HUDEP-2 (cell line): ENCODE measurements around the gene PREX1.
"Not testable (repeated sequence)": the region's sequence is repeated elsewhere in the genome, so short reads cannot be mapped to it uniquely, and the experiment has no call there.

ENCODE experiments used
- DNase-seq, 76 experiments: peaks; one replicate each; lab custom pipeline; 2025; ENCODE audit not compliant: unreplicated experiment in 76 of 76; lab: John Stamatoyannopoulos, UW

The PREX1 gene

DNA sequence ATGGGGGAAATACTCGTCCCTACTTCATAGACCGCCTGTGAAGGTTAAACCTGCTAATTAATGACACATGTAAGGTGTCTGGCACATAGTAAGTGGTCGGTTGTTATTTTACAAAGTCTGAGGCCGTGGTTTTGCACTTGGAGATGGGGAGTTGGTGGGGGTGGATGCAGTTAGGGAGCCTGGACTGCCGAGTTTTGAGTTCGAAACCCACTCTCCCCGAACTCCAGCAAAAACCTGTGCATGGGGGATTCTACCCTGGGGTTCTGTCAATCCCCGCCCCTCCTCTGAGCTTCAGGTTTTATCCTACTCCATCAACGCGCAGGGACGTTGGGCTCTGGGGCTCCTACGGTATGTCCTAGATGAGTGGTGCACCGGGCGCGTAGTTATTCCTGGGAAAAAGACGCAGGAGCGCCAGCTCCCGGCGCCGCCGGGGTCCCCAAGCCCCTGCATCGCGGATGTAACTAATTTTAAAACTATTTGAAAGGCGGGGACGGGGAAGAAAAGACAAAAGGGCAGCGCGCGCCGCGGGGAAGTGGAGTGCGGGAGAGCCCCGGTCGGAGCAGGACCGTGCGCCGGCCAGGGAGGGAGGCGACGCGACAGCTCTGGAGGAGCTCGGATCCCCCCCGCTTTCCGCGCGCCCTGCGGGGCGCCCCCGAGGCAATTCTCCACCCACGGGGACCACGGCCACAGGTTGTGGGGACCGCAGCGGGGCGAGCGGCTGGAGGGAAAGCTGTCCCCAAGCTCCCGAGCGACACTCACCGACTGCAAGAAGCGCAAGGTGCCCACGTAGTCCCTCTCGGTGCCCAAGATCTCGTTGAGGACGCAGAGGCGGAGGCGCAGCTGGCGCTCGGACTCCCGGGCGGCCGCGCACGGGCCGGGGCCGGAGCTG is 672 bp downstream of the PREX1 start:
- peak in 18 of 76 experiments; percentile 11 to 52 (median 26) for DNase-seq

- DNase-seq: not testable (repeated sequence)
Observed at GRCh38 chr20:48826480-48826879, 1.3 kb downstream of the PREX1 start.

DNA sequence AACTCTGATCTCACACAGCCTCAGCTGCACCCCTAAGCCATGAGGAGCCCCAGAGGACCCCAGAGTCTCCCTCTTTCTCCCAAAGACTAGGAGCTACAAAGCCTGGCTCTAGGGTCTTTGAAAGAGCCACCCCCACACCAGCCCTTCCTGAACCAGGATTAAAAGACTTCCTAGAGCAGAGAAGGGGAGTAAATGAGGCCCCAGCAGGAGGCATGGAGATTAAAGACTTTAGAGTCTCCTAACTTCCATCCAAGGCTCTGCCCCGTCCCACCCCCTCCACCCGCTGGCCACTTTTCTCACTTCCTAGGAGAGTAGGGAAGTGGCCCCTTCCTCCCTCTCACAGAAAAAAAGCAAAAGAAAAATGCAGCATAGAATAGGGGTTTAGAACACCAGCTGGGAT is 1.7 kb downstream of the PREX1 start:
- DNase-seq: no peak

DNA sequence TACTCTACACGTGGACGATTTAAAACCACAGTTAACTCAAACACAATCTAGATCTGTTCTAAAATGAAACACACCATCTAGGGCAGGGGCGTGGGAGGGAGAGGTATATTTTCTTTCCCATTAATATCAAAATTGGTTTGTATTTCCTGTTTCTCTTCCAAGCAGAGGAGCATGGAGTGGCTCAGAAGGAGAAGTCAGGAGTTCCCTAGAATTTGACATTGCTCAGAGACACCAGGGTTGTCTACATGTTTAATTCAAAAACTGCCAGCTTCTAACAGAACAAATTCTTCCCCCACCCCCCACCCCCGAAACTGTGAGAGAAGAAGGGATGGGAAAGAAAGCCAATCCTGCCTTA is 2.3 kb downstream of the PREX1 start:
- no peak for DNase-seq

DNA sequence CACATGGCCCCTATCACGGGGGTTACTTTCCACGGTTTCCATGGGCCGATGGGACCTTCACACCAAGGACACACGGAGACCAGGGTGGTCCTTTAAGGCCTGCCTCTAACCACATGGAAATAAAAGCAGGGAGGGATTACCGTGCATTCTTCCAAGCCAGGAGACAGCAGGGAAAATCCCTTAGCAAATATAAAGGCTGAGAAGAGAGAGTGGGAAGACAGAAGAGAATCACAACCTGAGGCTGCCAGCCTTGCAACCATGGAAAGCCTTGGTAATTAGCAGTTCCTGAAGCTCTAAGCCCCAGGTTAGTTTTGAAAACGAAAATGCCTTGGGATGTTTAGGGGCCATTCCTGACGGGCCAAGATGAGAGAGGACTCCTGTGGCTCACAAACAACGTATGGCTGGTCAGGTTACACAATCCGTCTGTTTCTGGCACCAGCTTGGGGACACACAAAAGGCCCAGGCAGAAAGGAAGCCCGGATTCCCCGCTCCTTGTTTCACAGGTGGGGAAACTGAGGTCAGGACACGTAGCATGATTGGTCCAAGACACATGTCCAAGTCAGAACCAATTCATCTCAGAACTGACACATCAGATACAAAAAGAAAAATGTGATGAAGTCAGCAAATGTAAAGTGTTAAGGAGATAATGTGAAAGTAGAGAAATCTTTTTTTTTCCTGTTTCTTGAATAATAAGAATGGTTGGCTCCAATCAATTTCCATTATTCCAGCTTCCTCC is 2.8 kb downstream of the PREX1 start:
- DNase-seq: no peak

- no peak for DNase-seq
Observed at GRCh38 chr20:48823960-48824498, 3.8 kb downstream of the PREX1 start.

GRCh38 chr20:48823476-48823875 is 4.3 kb downstream of the PREX1 start:
- no peak for DNase-seq

- DNase-seq: no peak
Observed at GRCh38 chr20:48822879-48823385, 4.9 kb downstream of the PREX1 start.

GRCh38 chr20:48822178-48822577 is 5.6 kb downstream of the PREX1 start:
- no peak for DNase-seq

- peak in 25 of 76 experiments; percentile 7 to 57 (median 28) for DNase-seq
Observed at GRCh38 chr20:48821261-48821920, 6.4 kb downstream of the PREX1 start.

- no peak for DNase-seq
Observed at GRCh38 chr20:48820649-48820973, 7.2 kb downstream of the PREX1 start.

DNA sequence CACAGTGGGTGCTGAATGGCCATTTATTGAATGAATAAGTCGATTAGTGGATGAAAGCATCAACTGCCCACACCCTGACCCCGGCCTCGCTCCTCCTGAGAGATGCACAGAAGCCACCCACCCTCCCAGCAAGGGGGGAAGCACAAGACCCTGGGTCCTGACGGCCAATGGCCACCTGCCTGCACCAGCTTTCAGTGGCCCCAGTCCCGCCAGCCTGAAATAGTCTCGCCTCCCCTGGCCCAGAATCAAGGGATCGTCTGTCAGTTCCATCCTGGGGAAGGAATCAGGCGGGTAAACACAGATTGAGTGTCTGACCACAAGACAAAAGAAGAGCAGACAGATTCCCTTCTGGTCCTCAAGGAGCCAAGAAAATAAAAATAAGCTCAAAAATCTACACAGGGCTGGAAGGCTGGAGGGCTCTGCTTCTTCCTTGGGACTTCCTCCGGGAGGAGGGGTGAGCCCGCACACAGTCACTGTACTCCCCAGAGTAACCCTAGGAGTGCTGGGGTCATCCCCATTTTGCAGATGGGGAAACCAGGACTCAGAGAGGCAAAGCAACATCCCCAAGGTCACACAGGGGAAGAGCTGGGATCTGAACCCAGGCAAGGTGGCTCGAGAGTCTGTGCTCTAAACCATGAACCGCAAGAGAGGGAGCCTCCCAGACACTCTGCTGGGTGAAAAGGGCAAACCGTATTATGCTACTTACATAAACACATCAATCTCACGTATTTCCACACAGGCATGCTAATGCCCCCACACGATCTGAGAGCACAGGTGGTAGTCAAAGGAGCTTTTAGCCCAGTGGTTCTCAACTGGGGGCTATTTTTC is 7.8 kb downstream of the PREX1 start:
- no peak for DNase-seq

GRCh38 chr20:48819089-48819488 is 8.7 kb downstream of the PREX1 start:
- DNase-seq: no peak

- no peak for DNase-seq
Observed at GRCh38 chr20:48818481-48818987, 9.3 kb downstream of the PREX1 start.

- no peak for DNase-seq
Observed at GRCh38 chr20:48818031-48818370, 9.8 kb downstream of the PREX1 start.

GRCh38 chr20:48817367-48818030 is 10.3 kb downstream of the PREX1 start:
- DNase-seq: peak in 2 of 76 experiments; percentile 11 to 13

DNA sequence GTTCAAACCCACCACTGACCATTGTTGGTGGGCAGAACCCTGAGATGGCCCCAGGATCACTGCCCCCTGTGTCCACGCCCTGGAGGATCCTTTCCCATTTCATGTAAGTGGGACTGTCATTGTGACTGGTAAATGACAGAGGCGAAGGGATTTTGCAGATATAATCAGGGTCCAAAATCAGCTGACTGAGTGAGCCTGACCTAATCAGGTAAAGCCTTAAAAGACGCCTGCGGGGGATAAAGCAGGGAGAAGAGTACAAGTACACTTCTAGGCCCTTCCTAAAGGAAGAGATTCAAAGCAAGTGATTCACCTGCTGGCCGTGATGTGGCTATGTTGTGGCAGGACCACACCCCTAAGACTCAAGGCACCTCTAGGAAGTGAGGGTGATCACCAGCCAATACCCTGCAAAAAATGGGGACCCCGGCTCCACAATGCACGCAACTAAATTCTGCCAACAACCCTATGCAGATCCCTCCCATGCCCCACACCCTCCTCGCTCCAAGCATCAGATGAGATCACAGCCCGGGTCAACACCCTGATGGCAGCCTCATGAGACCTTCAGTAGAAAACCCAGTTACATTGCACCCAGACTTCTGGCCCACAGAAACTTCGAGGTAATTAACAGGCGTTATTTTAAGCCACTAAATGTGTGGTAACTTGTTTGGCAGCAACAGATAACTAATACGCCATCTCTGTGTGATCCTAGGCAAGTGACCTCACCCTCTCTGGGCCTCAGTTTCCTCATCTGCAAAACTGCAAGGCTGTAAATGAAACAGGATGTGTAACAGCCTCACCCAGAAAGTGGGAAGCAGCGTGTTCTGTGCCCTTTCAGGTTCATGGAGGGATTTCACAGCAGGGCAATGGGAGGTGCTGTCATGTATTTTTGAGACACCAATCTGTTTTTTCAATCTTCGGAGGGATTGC is 11.3 kb downstream of the PREX1 start:
- no peak for DNase-seq

GRCh38 chr20:48815537-48815936 is 12.3 kb downstream of the PREX1 start:
- no peak for DNase-seq

DNA sequence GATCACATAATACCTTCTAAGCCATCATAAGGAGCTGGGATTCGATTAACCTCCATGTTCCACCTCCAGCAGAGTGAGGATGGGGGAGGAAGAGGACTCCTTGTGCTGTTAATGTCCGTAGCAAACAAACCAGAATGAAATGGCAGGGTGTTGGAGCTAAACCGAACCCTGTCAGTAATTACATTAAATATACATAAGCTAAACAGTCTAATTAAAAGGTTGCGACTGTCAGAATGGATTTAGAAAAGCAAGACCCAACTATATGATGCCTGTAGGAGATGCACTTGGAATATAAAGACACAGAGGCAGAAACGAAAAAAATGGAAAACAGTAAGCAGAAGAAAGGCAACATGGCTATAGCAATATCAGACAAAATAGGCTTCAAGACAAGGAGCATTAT is 13.2 kb downstream of the PREX1 start:
- DNase-seq: no peak
